HG02759 (cell line): ENCODE data around the gene HINT1.

ENCODE experiments used
- ATAC-seq: cut with Tn5 transposase; IDR thresholded peaks from one replicate; pipeline ENCODE4 v1.9.1; 2021; ENCODE audit warnings: mild to moderate bottlenecking, moderate library complexity; ENCODE audit not compliant: unreplicated experiment

HINT1 gene

GRCh38 chr5:131114754-131115153, 50.3 kb downstream of the HINT1 start:
- ATAC-seq, result no peak

GRCh38 chr5:131112424-131112823, 52.6 kb downstream of the HINT1 start:
- no peak for ATAC-seq

GRCh38 chr5:131110256-131110594, 54.8 kb downstream of the HINT1 start:
- ATAC-seq, result no peak

GRCh38 chr5:131109540-131110255, 55.4 kb downstream of the HINT1 start:
- peak; percentile 88 for ATAC-seq
